Stimulated activated naive CD8-positive, alpha-beta T cell treated with anti-CD3 and anti-CD28 coated beads, Interleukin-15, Interleukin-2, amounts not matched to agents 100 U/mL and 50 U/mL, for 24 hours (primary cell): ENCODE measurements around the gene MAD1L1.

Experiments
- ATAC-seq: fragments of 150-1000 bp; cut with Tn5 transposase; one replicate; pipeline ENCODE4 v1.10.0; 2021
- DNase-seq: peaks from one replicate; pipeline ENCODE4 v3.0.0; 2021

Gene MAD1L1

GRCh38 chr7:2012044-2012900 is 220.5 kb downstream of the MAD1L1 start:
- no peak for ATAC-seq
- no peak for DNase-seq

DNA sequence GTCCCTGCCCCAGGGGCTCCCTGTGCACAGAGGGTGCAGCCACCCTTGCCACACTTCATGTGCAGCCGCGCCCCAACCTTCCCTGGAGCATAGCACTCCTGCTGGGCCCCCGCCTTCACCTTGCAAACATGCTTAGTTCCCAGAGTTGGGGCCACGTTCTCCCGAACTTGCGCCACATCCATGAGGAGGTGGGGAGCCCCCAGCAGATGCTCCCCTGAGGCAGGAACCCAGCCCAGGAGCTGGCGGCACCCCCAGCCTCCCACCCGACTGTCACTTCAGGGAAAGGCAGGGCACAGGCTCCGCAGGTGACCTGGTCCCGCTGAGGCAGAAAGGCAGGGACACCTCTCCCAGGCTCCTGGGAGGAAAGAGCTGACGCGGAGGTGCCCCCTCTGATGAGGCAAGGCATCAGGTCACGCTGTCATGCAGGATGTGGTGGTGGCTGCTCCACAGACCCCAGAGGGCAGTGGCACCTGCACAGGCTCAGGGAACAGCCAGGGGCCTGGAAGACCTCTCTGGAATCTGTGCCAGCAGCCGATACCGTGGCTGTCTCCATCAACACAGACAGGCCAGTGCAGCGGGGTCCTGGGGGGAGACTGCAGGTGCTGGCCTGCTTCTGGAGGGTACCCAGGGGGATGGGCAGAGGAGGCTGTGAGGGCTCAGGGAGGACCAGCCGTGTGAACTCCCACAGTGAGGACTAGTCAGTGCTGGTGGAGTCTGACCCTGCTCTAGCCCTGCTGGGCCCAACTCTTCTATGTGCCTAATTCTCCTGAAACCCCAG is 221.3 kb downstream of the MAD1L1 start:
- no peak for DNase-seq
- ATAC-seq: no peak

GRCh38 chr7:2010551-2011265 is 222.0 kb downstream of the MAD1L1 start:
- no peak for ATAC-seq
- DNase-seq: no peak

DNA sequence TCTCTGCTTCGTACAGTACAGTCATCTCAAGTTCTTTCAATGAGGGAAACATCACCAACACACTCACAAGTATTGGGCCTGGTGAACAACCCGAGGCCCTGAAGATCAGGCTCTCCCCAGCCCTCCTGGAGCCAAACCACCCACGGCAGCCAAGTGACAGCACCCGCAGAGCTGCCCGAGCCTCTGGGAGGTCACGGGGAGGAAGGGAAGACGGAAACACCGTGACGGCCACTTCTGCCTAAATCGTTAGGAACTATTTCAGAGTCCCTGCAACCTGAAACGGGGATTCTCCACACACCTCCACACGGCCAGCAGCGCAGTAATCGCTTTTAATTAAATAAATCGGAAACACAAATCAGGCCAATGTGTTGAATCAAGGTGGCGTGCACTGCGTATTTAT is 222.6 kb downstream of the MAD1L1 start:
- ATAC-seq: no peak
- DNase-seq: no peak

- ATAC-seq: no peak
- DNase-seq: no peak
Observed at GRCh38 chr7:2009541-2010001, 223.2 kb downstream of the MAD1L1 start.

GRCh38 chr7:2008936-2009540 is 223.7 kb downstream of the MAD1L1 start:
- no peak for DNase-seq
- ATAC-seq: no peak

DNA sequence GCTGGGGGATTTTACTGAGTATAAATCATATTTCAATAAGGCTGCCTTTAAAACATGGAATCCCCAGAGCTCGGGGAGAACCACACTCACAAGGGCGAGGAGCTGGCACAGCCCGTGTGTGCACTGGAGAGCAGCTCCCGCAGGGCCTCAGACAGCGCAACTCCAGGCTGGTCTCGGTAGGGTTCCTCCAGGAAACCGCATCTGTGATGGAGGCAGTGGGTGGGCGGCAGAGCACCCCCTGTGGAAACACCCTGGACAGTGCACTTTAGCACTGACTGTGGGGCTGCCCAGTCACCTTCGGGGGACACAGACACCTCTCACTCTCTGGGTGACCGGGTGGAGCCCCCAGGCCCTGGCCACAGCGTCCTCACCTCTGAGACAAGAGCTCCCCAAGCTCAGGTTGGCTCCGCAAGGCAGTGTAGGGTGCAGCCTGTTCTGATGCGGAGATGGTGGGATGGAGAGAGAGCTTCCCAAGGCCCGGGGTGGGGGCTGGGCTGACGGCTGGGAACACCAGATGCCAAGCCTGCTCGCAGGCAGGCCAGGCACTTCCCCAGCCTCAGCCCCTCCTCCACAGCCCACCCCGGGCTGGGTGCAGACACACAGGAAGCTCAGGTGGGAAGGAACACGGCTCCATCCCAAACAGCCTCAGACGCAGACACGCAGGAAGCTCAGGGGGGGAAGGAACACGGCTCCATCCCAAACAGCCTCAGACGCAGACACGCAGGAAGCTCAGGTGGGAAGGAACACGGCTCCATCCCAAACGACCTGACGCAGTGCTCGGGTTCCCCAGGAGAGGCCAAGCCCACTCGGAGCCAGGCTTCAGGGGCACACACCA is 224.4 kb downstream of the MAD1L1 start:
- no peak for ATAC-seq

DNA sequence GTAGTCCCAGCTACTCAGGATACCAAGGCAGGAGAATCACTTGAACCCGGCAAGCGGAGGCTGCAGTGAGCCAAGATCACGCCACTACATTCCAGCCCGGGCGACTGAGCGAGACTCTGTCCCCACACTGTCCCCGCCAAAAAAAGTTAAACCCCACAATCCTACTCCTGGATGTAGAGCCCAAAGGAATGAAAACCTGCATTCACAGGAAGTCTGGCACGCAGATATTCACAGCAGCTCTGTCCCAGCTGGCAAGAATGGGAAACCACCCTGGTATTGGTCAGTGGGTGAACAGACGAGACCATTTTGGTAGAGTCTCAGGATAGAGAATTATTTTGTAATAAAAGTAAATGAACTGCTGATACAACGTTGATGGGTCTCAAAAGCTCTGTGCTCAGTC is 225.2 kb downstream of the MAD1L1 start:
- ATAC-seq (no peak), DNase-seq (no peak)

More for the DNA sequence above, 224.4 kb downstream of the MAD1L1 start:
- no peak for DNase-seq

DNA sequence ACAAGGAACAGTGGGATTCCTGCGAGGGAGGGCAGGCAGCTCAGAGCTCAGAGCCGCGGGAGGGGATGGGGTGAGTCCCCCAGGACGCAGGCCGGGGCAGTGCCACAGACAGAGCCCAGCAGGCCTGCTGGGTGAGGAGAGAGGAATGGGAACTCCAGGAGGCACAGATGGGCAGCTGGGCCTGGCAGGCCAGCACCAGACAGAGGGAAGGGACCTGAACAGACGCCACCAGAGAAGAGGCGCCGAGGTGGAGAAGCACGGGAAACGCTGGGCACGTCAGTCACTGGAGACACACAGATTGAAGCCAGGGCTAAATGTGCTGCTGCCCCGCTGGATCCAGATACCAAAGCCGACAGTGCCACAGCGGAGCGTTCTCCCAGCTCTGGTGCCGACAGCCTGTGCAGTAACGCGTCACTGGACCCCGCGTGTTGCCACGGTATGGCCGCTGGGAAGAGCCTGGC is 225.8 kb downstream of the MAD1L1 start:
- no peak for ATAC-seq
- no peak for DNase-seq

DNA sequence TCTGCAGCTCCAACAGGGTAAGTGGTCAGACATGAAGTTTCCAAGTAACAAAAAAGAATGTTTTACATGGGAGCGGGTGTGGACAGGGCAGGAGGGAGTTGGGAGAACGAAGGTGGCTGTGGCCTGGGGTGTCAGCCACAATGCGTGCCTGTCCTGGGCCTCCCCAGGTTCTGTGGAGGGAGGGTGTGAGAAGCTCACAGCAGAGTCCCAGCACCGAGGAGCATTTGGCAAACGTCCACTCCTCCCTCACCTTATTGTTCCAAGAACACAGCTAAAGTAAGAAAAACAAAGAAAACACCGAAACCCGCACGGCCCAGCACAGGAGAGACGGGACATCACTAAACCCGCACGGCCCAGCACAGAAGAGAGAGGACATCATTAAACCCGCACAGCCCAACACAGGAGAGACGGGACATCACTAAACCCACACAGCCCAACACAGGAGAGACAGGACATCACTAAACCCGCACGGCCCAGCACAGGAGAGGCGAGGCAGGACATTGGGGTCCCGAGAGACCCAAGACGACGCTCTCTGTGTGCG is 226.4 kb downstream of the MAD1L1 start:
- ATAC-seq (no peak), DNase-seq (no peak)

GRCh38 chr7:2005786-2006185 is 227.0 kb downstream of the MAD1L1 start:
- DNase-seq (no peak), ATAC-seq (no peak)

GRCh38 chr7:2004841-2005725 is 227.7 kb downstream of the MAD1L1 start:
- DNase-seq (no peak), ATAC-seq (no peak)

DNA sequence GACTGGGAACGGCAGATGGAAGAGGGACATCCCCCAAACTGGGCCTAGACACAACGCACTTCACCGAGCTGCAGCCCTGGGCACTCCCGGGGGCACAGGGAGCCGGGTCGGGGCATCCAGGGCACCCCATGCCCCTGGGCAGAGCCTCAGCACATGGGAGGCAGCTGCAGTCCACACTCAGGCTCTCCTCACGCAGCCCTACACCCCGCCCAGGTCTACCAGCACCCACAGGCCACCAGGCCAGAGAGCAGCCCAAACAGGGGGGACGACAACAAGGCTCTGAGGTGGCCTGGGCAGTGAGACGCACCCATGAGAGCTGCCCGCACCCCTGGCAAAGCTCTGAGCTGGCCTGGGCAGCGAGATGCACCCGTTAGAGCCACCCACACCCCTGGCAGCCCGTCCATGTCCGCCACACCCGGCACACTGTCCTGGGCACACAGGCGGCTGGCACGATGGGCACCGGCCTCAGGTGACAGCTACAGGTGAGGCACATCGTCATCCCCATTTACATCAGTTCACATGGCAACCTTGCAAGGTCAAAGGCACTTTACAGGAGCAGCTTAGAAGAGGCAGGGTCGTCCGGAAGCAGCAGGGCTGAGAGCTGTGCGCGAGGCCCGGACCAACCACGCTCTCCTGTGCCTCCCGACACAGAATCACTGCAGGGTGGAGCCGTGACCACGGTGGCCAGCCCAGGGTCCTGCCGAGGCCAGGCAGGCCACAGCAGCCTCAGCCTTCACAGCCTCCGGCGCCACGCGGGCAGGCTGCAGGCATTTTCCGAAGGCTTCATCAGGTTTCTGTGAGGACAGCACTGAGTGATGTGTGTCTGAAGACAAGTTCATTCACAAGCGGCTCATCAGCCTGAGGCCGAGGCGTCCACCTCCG is 228.6 kb downstream of the MAD1L1 start:
- no peak for ATAC-seq

GRCh38 chr7:2003451-2003930 is 229.3 kb downstream of the MAD1L1 start:
- DNase-seq (no peak), ATAC-seq (no peak)

More for the DNA sequence above, 228.6 kb downstream of the MAD1L1 start:
- no peak for DNase-seq

GRCh38 chr7:2002561-2003450 is 229.9 kb downstream of the MAD1L1 start:
- ATAC-seq (no peak), DNase-seq (no peak)

- ATAC-seq (no peak), DNase-seq (no peak)
Observed at GRCh38 chr7:2001601-2002442, 230.9 kb downstream of the MAD1L1 start.
